AG09309 (cell line): ENCODE results near the gene OR7G2.
"Not testable (repeated sequence)": the region's sequence is repeated elsewhere in the genome, so short reads cannot be mapped to it uniquely, and the experiment has no call there.

Experiments used
- DNase-seq: peaks from one replicate; pipeline ENCODE4 v3.0.0-alpha.2; 2010; ENCODE audit warnings: low read depth
- H3K4me3 ChIP-seq: 2 replicates; pipeline ENCODE4 v1.5.1; 2011; ENCODE audit warnings: mild to moderate bottlenecking, low read depth, low read length, moderate library complexity; ENCODE audit not compliant: control insufficient read depth
- CTCF ChIP-seq: IDR thresholded peaks from 2 replicates; pipeline ENCODE4 v1.5.1; 2011; ENCODE audit warnings: mild to moderate bottlenecking, low read depth, low read length, inconsistent platforms; ENCODE audit not compliant: insufficient read depth, control insufficient read depth; ENCODE audit errors: missing control alignments

OR7G2 gene

GRCh38 chr19:9076901-9077300 lies 30.4 kb downstream of the OR7G2 start:
- DNase-seq = no peak
- TF ChIP-seq CTCF = no peak
- H3K4me3 ChIP-seq = no peak overlapping the region

- peak; percentile 47 for DNase-seq
- TF ChIP-seq CTCF = no peak
- H3K4me3 ChIP-seq = no peak overlapping the region
Measured at GRCh38 chr19:9075064-9075949, 32.0 kb downstream of the OR7G2 start.

GRCh38 chr19:9073806-9074205 lies 33.5 kb downstream of the OR7G2 start:
- no peak overlapping the region for H3K4me3 ChIP-seq
- no peak for TF ChIP-seq CTCF
- DNase-seq = no peak

GRCh38 chr19:9071720-9072119 lies 35.6 kb downstream of the OR7G2 start:
- not testable (repeated sequence) for DNase-seq, H3K4me3 ChIP-seq

GRCh38 chr19:9070066-9070465 lies 37.2 kb downstream of the OR7G2 start:
- no peak for DNase-seq
- H3K4me3 ChIP-seq = no peak overlapping the region
- TF ChIP-seq CTCF = no peak

GRCh38 chr19:9065457-9066014 lies 41.7 kb downstream of the OR7G2 start:
- TF ChIP-seq CTCF = no peak
- no peak overlapping the region for H3K4me3 ChIP-seq
- no peak for DNase-seq

- no peak overlapping the region for H3K4me3 ChIP-seq
- TF ChIP-seq CTCF = no peak
- no peak for DNase-seq
Measured at GRCh38 chr19:9061879-9062278, 45.4 kb downstream of the OR7G2 start.
